Stimulated activated CD4-positive, alpha-beta T cell treated with anti-CD3 and anti-CD28 coated beads, Interleukin-12 subunit alpha, Interleukin-12 subunit beta, amount 100 ng/mL, for 24 hours (primary cell): Measurements from ENCODE around the gene STX7.

ENCODE experiments used
- DNase-seq, 2 experiments: peaks; one replicate each; pipeline ENCODE4 v3.0.0-alpha.2; 2020; ENCODE audit warnings: low read depth in 2 of 2

Gene STX7

GRCh38 chr6:132476688-132477087 lies 36.2 kb downstream of the STX7 start:
- no peak for DNase-seq

GRCh38 chr6:132475925-132476324 lies 37.0 kb downstream of the STX7 start:
- DNase-seq = no peak

GRCh38 chr6:132471787-132472186 lies 41.1 kb downstream of the STX7 start:
- no peak for DNase-seq

GRCh38 chr6:132466952-132467351 lies 46.0 kb downstream of the STX7 start:
- no peak for DNase-seq

- DNase-seq = no peak
Observed at GRCh38 chr6:132465530-132466485, 47.1 kb downstream of the STX7 start.

GRCh38 chr6:132464538-132465256 lies 48.2 kb downstream of the STX7 start:
- DNase-seq = no peak

- DNase-seq = no peak
Observed at GRCh38 chr6:132461958-132462357, 51.0 kb downstream of the STX7 start.

- no peak for DNase-seq
Observed at GRCh38 chr6:132459605-132459952, 53.3 kb downstream of the STX7 start.

GRCh38 chr6:132458887-132459604 lies 53.9 kb downstream of the STX7 start:
- DNase-seq = no peak

- DNase-seq = no peak
Observed at GRCh38 chr6:132456700-132457143, 56.2 kb downstream of the STX7 start.

- no peak for DNase-seq
Observed at GRCh38 chr6:132446855-132447241, 66.1 kb downstream of the STX7 start.

GRCh38 chr6:132446141-132446854 lies 66.6 kb downstream of the STX7 start:
- no peak for DNase-seq

GRCh38 chr6:132445201-132445951 lies 67.5 kb downstream of the STX7 start:
- no peak for DNase-seq

GRCh38 chr6:132443206-132443605 lies 69.7 kb downstream of the STX7 start:
- no peak for DNase-seq

GRCh38 chr6:132430110-132430509 lies 82.8 kb downstream of the STX7 start:
- DNase-seq = no peak

- no peak for DNase-seq
Observed at GRCh38 chr6:132425176-132425575, 87.7 kb downstream of the STX7 start.

GRCh38 chr6:132423839-132424238 lies 89.1 kb downstream of the STX7 start:
- DNase-seq = no peak

GRCh38 chr6:132418235-132418965 lies 94.5 kb downstream of the STX7 start:
- DNase-seq = no peak

GRCh38 chr6:132414761-132415160 lies 98.2 kb downstream of the STX7 start:
- no peak for DNase-seq

GRCh38 chr6:132414322-132414721 lies 98.6 kb downstream of the STX7 start:
- no peak for DNase-seq
